Measurements from ENCODE around the gene DPF3. TPM values are rescaled to one million over a fixed set of nuclear protein-coding genes. Genes with fewer than 3 reads are reported as not detected.

The DPF3 gene
- total and polyA plus RNA-seq, 7 donors = 2.3 to 25.3 (median 19.4) TPM

DNA sequence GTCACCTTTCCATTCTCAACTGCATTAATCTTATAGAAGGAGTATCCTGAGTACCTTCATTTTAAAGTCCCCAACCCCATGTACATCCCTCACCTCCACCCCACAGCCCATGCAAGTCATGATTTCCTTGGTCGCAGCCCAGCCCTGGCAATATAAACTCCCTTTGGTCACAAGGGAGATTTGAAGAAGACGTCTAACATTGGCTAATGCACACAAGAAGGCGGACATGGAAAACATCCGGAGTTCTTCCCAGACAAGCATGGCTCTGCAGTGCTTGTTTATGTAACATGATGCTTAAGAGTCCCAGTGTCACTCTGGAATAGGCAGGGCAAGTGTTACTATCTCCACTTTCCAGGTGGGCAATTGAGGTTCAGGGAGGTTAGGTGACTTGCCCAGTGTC is 277.6 kb downstream of the DPF3 start:
- Histone ChIP-seq H3K4me3 (no peak overlapping the region), H3K9me3 (no peaks in the 10 kb centered on the region), H3K27ac (peak overlapping the region; percentile 88), H3K4me1 (peaks cover 63% of the 10 kb centered on the region), H3K27me3 (ENCODE audit: insufficient read depth in 3 of 3, low read length in 2 of 3) (no peaks in the 10 kb centered on the region), H3K36me3 (ENCODE audit: insufficient read depth in 1 of 2, low read depth in 1 of 2) (no peaks in the 10 kb centered on the region)
- intact Hi-C loops (cut with DNase I) = loop anchor here in 1 of 2 donors (5.0 kb wide), 1 partner anchor 276 kb away; the partner anchor contains the start of gene DPF3
- TF ChIP-seq, protein P1, sequence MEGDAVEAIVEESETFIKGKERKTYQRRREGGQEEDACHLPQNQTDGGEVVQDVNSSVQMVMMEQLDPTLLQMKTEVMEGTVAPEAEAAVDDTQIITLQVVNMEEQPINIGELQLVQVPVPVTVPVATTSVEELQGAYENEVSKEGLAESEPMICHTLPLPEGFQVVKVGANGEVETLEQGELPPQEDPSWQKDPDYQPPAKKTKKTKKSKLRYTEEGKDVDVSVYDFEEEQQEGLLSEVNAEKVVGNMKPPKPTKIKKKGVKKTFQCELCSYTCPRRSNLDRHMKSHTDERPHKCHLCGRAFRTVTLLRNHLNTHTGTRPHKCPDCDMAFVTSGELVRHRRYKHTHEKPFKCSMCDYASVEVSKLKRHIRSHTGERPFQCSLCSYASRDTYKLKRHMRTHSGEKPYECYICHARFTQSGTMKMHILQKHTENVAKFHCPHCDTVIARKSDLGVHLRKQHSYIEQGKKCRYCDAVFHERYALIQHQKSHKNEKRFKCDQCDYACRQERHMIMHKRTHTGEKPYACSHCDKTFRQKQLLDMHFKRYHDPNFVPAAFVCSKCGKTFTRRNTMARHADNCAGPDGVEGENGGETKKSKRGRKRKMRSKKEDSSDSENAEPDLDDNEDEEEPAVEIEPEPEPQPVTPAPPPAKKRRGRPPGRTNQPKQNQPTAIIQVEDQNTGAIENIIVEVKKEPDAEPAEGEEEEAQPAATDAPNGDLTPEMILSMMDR (IDR thresholded peaks at IDR 0.05) = no peak
- ATAC-seq (peak in 3 of 4 donors; percentile 13 to 57 (median 49)), DNase-seq (no peak)
- WGBS, 3 donors = 19 to 49% (median 21%) methylated on average over 4 of the region's 4 CpGs

DNA sequence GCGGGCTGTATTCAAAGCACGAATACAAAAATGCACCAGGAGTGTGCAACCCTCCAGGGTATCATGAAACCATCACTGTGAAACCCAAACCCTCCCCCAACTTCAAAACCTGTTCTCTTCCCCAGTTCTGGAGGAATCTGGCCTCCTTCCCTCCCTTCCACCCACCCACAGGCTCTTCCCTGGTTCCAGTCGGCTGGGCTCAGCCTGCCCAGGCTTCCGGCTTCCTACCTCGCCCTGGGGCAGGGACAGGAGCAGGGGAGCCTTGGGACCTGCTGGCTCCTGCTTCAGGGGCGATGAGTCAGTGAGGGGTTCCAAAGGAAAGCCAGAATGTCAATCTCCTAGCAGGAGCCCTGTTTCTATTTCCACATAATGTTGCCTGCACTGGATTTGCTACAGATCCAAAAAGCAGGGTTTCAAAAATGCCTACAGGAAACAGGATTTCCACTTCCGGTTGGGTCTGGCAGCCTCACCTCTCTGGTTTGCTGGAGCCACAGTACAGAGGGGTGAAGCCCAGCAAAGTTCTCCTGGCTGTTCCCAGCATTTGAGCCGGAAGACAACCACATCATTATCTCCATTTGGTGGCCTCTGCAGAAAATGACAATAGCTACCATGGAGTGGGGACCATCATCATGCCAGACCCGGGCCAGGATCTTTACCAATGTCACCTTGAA is 278.3 kb downstream of the DPF3 start:
- WGBS, 3 donors = 64 to 70% (median 68%) methylated on average over 9 of the region's 9 CpGs
- no peak for ATAC-seq
- Histone ChIP-seq H3K27ac (peak overlapping the region; percentile 88), H3K27me3 (ENCODE audit: insufficient read depth in 3 of 3, low read length in 2 of 3) (no peaks in the 10 kb centered on the region), H3K4me3 (no peak overlapping the region), H3K36me3 (ENCODE audit: insufficient read depth in 1 of 2, low read depth in 1 of 2) (no peaks in the 10 kb centered on the region), H3K9me3 (no peaks in the 10 kb centered on the region), H3K4me1 (peaks cover 63% of the 10 kb centered on the region)
- peak in 1 of 2 donors; percentile 44 for DNase-seq
- TF ChIP-seq, protein P1 (IDR thresholded peaks at IDR 0.05) = no peak
- intact Hi-C loops (cut with DNase I) = loop anchor here in 1 of 2 donors (5.0 kb wide), 1 partner anchor 277 kb away; the partner anchor contains the start of gene DPF3

DNA sequence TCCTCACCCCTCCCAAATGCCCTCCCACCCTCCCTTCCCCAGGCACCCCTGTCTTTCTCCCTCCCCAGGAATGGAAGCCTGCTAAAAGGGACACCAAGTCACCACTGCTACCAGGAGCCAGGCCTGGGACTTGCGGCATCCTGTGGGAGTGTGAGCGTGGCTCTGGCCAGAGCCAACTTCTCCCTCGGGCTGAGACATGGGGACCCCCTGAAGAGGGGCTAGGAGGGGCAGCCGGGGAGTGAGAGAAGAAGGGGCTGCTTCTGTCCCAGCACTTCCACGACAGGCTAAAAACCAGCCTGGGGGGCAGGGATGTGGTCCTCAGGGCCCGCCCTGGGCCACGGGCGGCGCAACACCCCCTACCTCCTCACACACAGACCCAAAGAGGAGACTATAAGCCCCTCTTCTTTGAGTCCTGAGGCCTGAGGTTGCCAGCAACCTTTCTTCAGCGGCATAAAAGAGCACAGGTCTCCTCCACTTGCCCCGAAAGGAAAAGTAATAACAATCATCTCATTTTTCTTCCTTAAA is 278.9 kb downstream of the DPF3 start:
- intact Hi-C loops (cut with DNase I) = loop anchor here in 1 of 2 donors (5.0 kb wide), 1 partner anchor 277 kb away; the partner anchor contains the start of gene DPF3

DNA sequence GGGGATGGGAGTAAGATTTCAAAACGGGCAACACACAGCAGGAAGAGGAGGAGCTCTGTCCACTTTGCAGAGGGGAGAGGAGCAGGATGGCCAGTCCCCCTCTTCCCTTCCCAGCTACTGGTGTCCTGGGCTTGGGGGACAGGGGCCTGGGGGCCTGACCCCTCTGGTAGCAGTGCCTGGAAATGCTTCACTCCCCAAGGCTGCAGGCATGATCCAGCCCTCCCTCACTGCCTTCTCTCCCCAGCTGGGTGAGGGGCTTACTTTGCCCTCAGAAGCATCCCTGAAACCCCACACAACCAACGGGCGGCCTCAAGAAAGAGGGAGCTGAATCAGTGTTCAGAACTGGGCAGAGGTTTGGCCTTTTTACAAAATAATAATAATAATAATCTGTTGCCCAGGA is 279.5 kb downstream of the DPF3 start:
- ATAC-seq (no peak), DNase-seq (no peak)
- no peaks in the 10 kb centered on the region for H3K36me3 ChIP-seq (ENCODE audit: insufficient read depth in 1 of 2, low read depth in 1 of 2)
- peak overlapping the region; percentile 88 for H3K27ac ChIP-seq
- no peak overlapping the region for H3K4me3 ChIP-seq
- 77 to 79% (median 79%) methylated on average over 3 of the region's 3 CpGs for WGBS, 3 donors
- H3K27me3 ChIP-seq (ENCODE audit: insufficient read depth in 3 of 3, low read length in 2 of 3) = no peaks in the 10 kb centered on the region
- TF ChIP-seq, protein P1 (IDR thresholded peaks at IDR 0.05) = no peak
- peaks cover 63% of the 10 kb centered on the region for H3K4me1 ChIP-seq
- H3K9me3 ChIP-seq = no peaks in the 10 kb centered on the region
- intact Hi-C loops (cut with DNase I) = no loop called here

More for the DNA sequence above, 278.9 kb downstream of the DPF3 start:
- 77 to 82% (median 79%) methylated on average over 11 of the region's 11 CpGs for WGBS, 3 donors
- DNase-seq (no peak), ATAC-seq (no peak)
- Histone ChIP-seq H3K9me3 (no peaks in the 10 kb centered on the region), H3K27ac (peak overlapping the region; percentile 88), H3K36me3 (ENCODE audit: insufficient read depth in 1 of 2, low read depth in 1 of 2) (no peaks in the 10 kb centered on the region), H3K4me3 (no peak overlapping the region), H3K4me1 (peaks cover 63% of the 10 kb centered on the region), H3K27me3 (ENCODE audit: insufficient read depth in 3 of 3, low read length in 2 of 3) (no peaks in the 10 kb centered on the region)
- TF ChIP-seq, protein P1 (IDR thresholded peaks at IDR 0.05) = no peak
